Retinal pigment epithelial cell (primary cell): ENCODE data around the gene LSM5.

ENCODE experiments used
- DNase-seq: peaks from one replicate; pipeline ENCODE4 v3.0.0-alpha.2; 2010; ENCODE audit warnings: low read depth
- H3K4me3 ChIP-seq: 2 replicates; pipeline ENCODE4 v1.5.1; 2011; ENCODE audit warnings: mild to moderate bottlenecking, low read length, control low read depth, moderate library complexity
- CTCF ChIP-seq: conservative IDR thresholded peaks from 2 replicates; pipeline ENCODE4 v1.5.1; 2011; ENCODE audit warnings: low read depth, low read length, control low read depth, inconsistent platforms

LSM5 gene

GRCh38 chr7:32533276-32534029 lies 43.3 kb upstream of the LSM5 start:
- TF ChIP-seq CTCF, result no peak
- DNase-seq, result no peak
- H3K4me3 ChIP-seq, result no peak overlapping the region

- no peak overlapping the region for H3K4me3 ChIP-seq
- no peak for DNase-seq
- no peak for TF ChIP-seq CTCF
These were observed 42.5 kb upstream of the LSM5 start for GRCh38 chr7:32532716-32533115.

- H3K4me3 ChIP-seq, result no peak overlapping the region
- DNase-seq, result no peak
- TF ChIP-seq CTCF, result no peak
These were observed 41.9 kb upstream of the LSM5 start for GRCh38 chr7:32532086-32532485.

GRCh38 chr7:32531402-32531801 lies 41.2 kb upstream of the LSM5 start:
- DNase-seq, result no peak
- TF ChIP-seq CTCF, result no peak
- H3K4me3 ChIP-seq, result no peak overlapping the region

GRCh38 chr7:32525839-32526238 lies 35.7 kb upstream of the LSM5 start:
- DNase-seq, result no peak
- TF ChIP-seq CTCF, result no peak
- no peak overlapping the region for H3K4me3 ChIP-seq

GRCh38 chr7:32524631-32525030 lies 34.5 kb upstream of the LSM5 start:
- no peak for DNase-seq
- TF ChIP-seq CTCF, result no peak
- H3K4me3 ChIP-seq, result no peak overlapping the region

- no peak for TF ChIP-seq CTCF
- H3K4me3 ChIP-seq, result no peak overlapping the region
- DNase-seq, result no peak
These were observed 32.8 kb upstream of the LSM5 start for GRCh38 chr7:32522746-32523530.
